HepG2 (cell line): ENCODE data around the gene HMGN1. TPM values are rescaled to one million over a fixed set of nuclear protein-coding genes. Genes with fewer than 3 reads are reported as not detected.
A peak's percentile ranks its signal among the peaks of the same experiment; 100 is the strongest.

Source experiments
- ATF5 ChIP-seq: sonication (generic); formaldehyde crosslinking; IDR thresholded peaks from 2 replicates; pipeline ENCODE4 v1.4.0; 2020; ENCODE audit warnings: mild to moderate bottlenecking, low read depth, missing genetic modification reagents
- BRD4 ChIP-seq: sonication (generic); formaldehyde crosslinking; IDR thresholded peaks from 2 replicates; pipeline ENCODE4 v1.4.0; 2020; ENCODE audit warnings: missing genetic modification reagents
- CBFB ChIP-seq: sonication (generic); formaldehyde crosslinking; IDR thresholded peaks from 2 replicates; pipeline ENCODE4 v1.4.0; 2020; ENCODE audit warnings: missing genetic modification reagents
- CHD4 ChIP-seq: fragments of 200-600 bp; sonication (generic); IDR thresholded peaks from 2 replicates; pipeline ENCODE4 v1.7.0; 2017; ENCODE audit warnings: mild to moderate bottlenecking, low read length, borderline replicate concordance
- ELF3 ChIP-seq: IDR thresholded peaks from 2 replicates; pipeline ENCODE4 v1.6.1; 2016; ENCODE audit warnings: missing genetic modification reagents, missing compliant biosample characterization
- GPBP1L1 ChIP-seq: sonication (generic); formaldehyde crosslinking; IDR thresholded peaks from 2 replicates; pipeline ENCODE4 v1.5.0; 2020; ENCODE audit warnings: mild to moderate bottlenecking, missing genetic modification reagents
- JARID2 ChIP-seq: sonication (generic); formaldehyde crosslinking; IDR thresholded peaks from 2 replicates; pipeline ENCODE4 v1.8.1; 2023; ENCODE audit warnings: missing genetic modification reagents, inconsistent platforms; ENCODE audit not compliant: insufficient replicate concordance
- KLF11 ChIP-seq: IDR thresholded peaks from 2 replicates; pipeline ENCODE4 v1.6.1; 2016; ENCODE audit warnings: missing compliant biosample characterization
- ZBTB10 ChIP-seq: sonication (generic); formaldehyde crosslinking; IDR thresholded peaks from 2 replicates; pipeline ENCODE4 v1.4.0; 2020; ENCODE audit warnings: missing genetic modification reagents, borderline replicate concordance
- ZBTB39 ChIP-seq: sonication (generic); formaldehyde crosslinking; IDR thresholded peaks from 2 replicates; pipeline ENCODE4 v1.5.0; 2020; ENCODE audit warnings: missing genetic modification reagents
- ZC3H13 ChIP-seq: sonication (generic); formaldehyde crosslinking; IDR thresholded peaks from 2 replicates; pipeline ENCODE4 v1.8.1; 2023; ENCODE audit warnings: mild to moderate bottlenecking, missing genetic modification reagents, moderate library complexity
- ZNF160 ChIP-seq: sonication (generic); formaldehyde crosslinking; IDR thresholded peaks from 2 replicates; pipeline ENCODE4 v1.8.0; 2022; ENCODE audit warnings: mild to moderate bottlenecking, inconsistent platforms, missing genetic modification reagents
- ZNF512B ChIP-seq: sonication (generic); formaldehyde crosslinking; IDR thresholded peaks from 2 replicates; pipeline ENCODE4 v1.5.1; 2020; ENCODE audit warnings: missing genetic modification reagents, mild to moderate bottlenecking, borderline replicate concordance
- ZNF784 ChIP-seq: sonication (generic); formaldehyde crosslinking; IDR thresholded peaks from 2 replicates; pipeline ENCODE4 v1.5.1; 2020; ENCODE audit warnings: missing genetic modification reagents, mild to moderate bottlenecking, borderline replicate concordance
- polyA plus RNA-seq, 8 experiments: library from polyadenylated mRNA; depleted of rRNA in 3 of 8; stranded (reverse) in 7 of 8; unstranded in 1 of 8; fragments of >200 nt; fragmentation: Illumina TruSeq in 4 of 8; extraction: Trizol in 4 of 8; gene quantifications; 2 replicates each; pipeline versions ENCODE4 v1.2.1 to v1.2.3, GENCODE V29; 2011 to 2016; ENCODE audit warnings: low read depth in 4 of 8, missing spikeins in 1 of 8, mixed read lengths in 1 of 8; ENCODE audit not compliant: insufficient read depth in 1 of 8
- total RNA-seq, 5 experiments: library from RNA; depleted of rRNA; stranded (reverse); fragments of >200 nt; fragmentation: Illumina TruSeq; extraction: Trizol; gene quantifications; 2 replicates each; pipeline ENCODE4 v1.2.3, GENCODE V29; 2016; ENCODE audit warnings: low read depth in 1 of 5

Gene HMGN1
- total and polyA plus RNA-seq, 2 of the 13 experiments (the other 11 are each of a cell fraction or from before 2014, with no cell fraction given): 104 to 286 TPM

- no peak for TF ChIP-seq ZNF512B (CRISPR knock-in tag)
- no peak for TF ChIP-seq KLF11 (CRISPR knock-in tag)
- TF ChIP-seq CHD4: no peak
- no peak for TF ChIP-seq ATF5 (CRISPR knock-in tag)
- TF ChIP-seq BRD4 (CRISPR knock-in tag): peak; percentile 44; the same call in 1 of the 2 replicates
- TF ChIP-seq ZBTB39 (CRISPR knock-in tag): no peak
- TF ChIP-seq GPBP1L1 (CRISPR knock-in tag): no peak
- TF ChIP-seq ZNF784 (CRISPR knock-in tag): no peak
- TF ChIP-seq ELF3: no peak
- peak; percentile 75; the same call in 1 of the 2 replicates for TF ChIP-seq CBFB (CRISPR knock-in tag)
- TF ChIP-seq ZNF160: peak; percentile 68; the same call in 1 of the 2 replicates
- TF ChIP-seq ZC3H13 (CRISPR knock-in tag): peak; percentile 81
- peak; percentile 81 for TF ChIP-seq JARID2 (CRISPR knock-in tag)
- TF ChIP-seq ZBTB10: no peak
These were observed 36.6 kb upstream of the HMGN1 start (continued) for GRCh38 chr21:39385299-39386145.
